Endothelial cell of umbilical vein (primary cell): ENCODE results near the gene SMAD9. TPM values are rescaled to one million over a fixed set of nuclear protein-coding genes. Genes with fewer than 3 reads are reported as not detected.

Source experiments
- BruUV-seq: library from RNA; stranded (reverse); fragments of 400-500 nt; replicated peaks from 2 replicates; lab custom pipeline; 2021; lab: Mats Ljungman, UMichigan
- CTCF ChIA-PET: fragments of 300-600, 350-600 bp; sonication (Branson Sonifier 250); formaldehyde crosslinking; loops from one replicate; lab custom pipeline; 2021; ENCODE audit warnings: antibody characterized with exemption, inconsistent platforms; lab: Charles Lee
- POLR2A ChIA-PET: fragments of 300-600, 350-600 bp; sonication (Branson Sonifier 250); formaldehyde crosslinking; loops from one replicate; lab custom pipeline; 2021; ENCODE audit warnings: antibody characterized with exemption, inconsistent platforms; lab: Charles Lee
- DNase-seq: peaks from one replicate; pipeline ENCODE4 v3.0.0-alpha.2; 2011; ENCODE audit warnings: low read depth, low spot score
- FAIRE-seq: peaks from 2 replicates; lab custom pipeline; 2011; peaks lifted over from hg19 to GRCh38; lab: Jason Lieb, UNC
- H2AFZ ChIP-seq: 2 replicates; pipeline ENCODE4 v1.6.0; 2012; ENCODE audit warnings: low read depth, low read length, control low read depth, inconsistent platforms
- H3K27ac ChIP-seq: 2 replicates; pipeline ENCODE4 v1.5.1; 2011; ENCODE audit warnings: low read depth, mild to moderate bottlenecking, control low read depth, low read length, moderate library complexity; ENCODE audit not compliant: insufficient read depth
- H3K27me3 ChIP-seq, 2 experiments: 2 replicates each; pipeline versions ENCODE4 v1.6.0 to v1.6.1; 2011; ENCODE audit warnings: low read length in 2 of 2, mixed read lengths in 1 of 2; ENCODE audit not compliant: control insufficient read depth in 2 of 2, insufficient read depth in 2 of 2
- H3K36me3 ChIP-seq, 2 experiments: 2 replicates in 1 of 2; 3 replicates in 1 of 2; pipeline ENCODE4 v1.5.1; 2011; ENCODE audit warnings: low read length in 2 of 2, mild to moderate bottlenecking in 1 of 2, moderate library complexity in 1 of 2; ENCODE audit not compliant: control insufficient read depth in 2 of 2, insufficient read depth in 2 of 2; ENCODE audit errors: extremely low read depth in 1 of 2
- H3K4me1 ChIP-seq: 3 replicates; pipeline ENCODE4 v1.5.1; 2011; ENCODE audit warnings: mild to moderate bottlenecking, low read length; ENCODE audit not compliant: control insufficient read depth, insufficient read depth; ENCODE audit errors: extremely low read depth
- H3K4me2 ChIP-seq: 2 replicates; pipeline ENCODE4 v1.6.1; 2011; ENCODE audit warnings: low read length, control low read depth, mixed read lengths; ENCODE audit not compliant: insufficient read depth
- H3K4me3 ChIP-seq, 3 experiments: fragments of 200-600 bp in 1 of 3; sonication (generic), shearing (Covaris generic) in 1 of 3; replicated peaks in 1 of 3; 2 replicates each; pipeline ENCODE4 v1.5.1; 2011 to 2016; ENCODE audit warnings: control low read depth in 3 of 3, low read length in 3 of 3, mild to moderate bottlenecking in 2 of 3, inconsistent platforms in 1 of 3, low read depth in 1 of 3, moderate library complexity in 1 of 3; ENCODE audit not compliant: insufficient read depth in 1 of 3
- H3K79me2 ChIP-seq: 2 replicates; pipeline ENCODE4 v1.6.0; 2012; ENCODE audit warnings: low read length, inconsistent platforms; ENCODE audit not compliant: control insufficient read depth, insufficient read depth
- H3K9ac ChIP-seq: replicated peaks from 2 replicates; pipeline ENCODE3; 2011; ENCODE audit warnings: low read length, control low read depth; ENCODE audit not compliant: insufficient read depth; ENCODE audit errors: extremely low read depth
- H3K9me1 ChIP-seq: replicated peaks from 3 replicates; pipeline ENCODE4 v1.6.0; 2011; ENCODE audit warnings: mild to moderate bottlenecking, low read length; ENCODE audit not compliant: control insufficient read depth, insufficient read depth; ENCODE audit errors: extremely low read depth
- H3K9me3 ChIP-seq: replicated peaks from 2 replicates; pipeline ENCODE4 v1.5.1; 2012; ENCODE audit warnings: low read length, inconsistent platforms; ENCODE audit not compliant: control insufficient read depth, insufficient read depth
- H4K20me1 ChIP-seq: replicated peaks from 2 replicates; pipeline ENCODE3; 2011; ENCODE audit warnings: mild to moderate bottlenecking, low read length; ENCODE audit not compliant: control insufficient read depth, insufficient read depth; ENCODE audit errors: extremely low read depth
- EZH2 ChIP-seq: IDR thresholded peaks from 2 replicates; pipeline ENCODE4 v1.6.1; 2012; ENCODE audit warnings: borderline replicate concordance, low read depth, mild to moderate bottlenecking, moderate library complexity, low read length, inconsistent platforms; ENCODE audit not compliant: severe bottlenecking
- FOS ChIP-seq: IDR thresholded peaks from 2 replicates; pipeline ENCODE4 v1.6.1; 2011; ENCODE audit warnings: mild to moderate bottlenecking, low read length, moderate library complexity, borderline replicate concordance; ENCODE audit not compliant: insufficient read depth
- GATA2 ChIP-seq: IDR thresholded peaks from 2 replicates; pipeline ENCODE4 v1.7.0; 2011; ENCODE audit warnings: low read depth, mild to moderate bottlenecking, moderate library complexity, mixed read lengths, low read length; ENCODE audit not compliant: insufficient read length, insufficient read depth
- JUN ChIP-seq: IDR thresholded peaks from 2 replicates; pipeline ENCODE4 v1.6.1; 2011; ENCODE audit warnings: borderline replicate concordance, low read depth; ENCODE audit not compliant: insufficient read length, insufficient read depth
- MYC ChIP-seq: IDR thresholded peaks from one replicate; pipeline ENCODE4 v1.6.1; 2011; ENCODE audit warnings: mild to moderate bottlenecking, low read depth, low read length
- POLR2A ChIP-seq: IDR thresholded peaks from 2 replicates; pipeline ENCODE4 v1.6.1; 2012; ENCODE audit warnings: low read depth, mild to moderate bottlenecking, control low read depth, low read length
- POLR2AphosphoS5 ChIP-seq: IDR thresholded peaks from 2 replicates; pipeline ENCODE4 v1.6.1; 2012; ENCODE audit warnings: low read depth, mild to moderate bottlenecking, control low read depth, low read length, moderate library complexity; ENCODE audit not compliant: insufficient read depth
- dilution Hi-C: fragments of 300-500 bp; cut with MboI; formaldehyde crosslinking; loops from one replicate; pipeline ENCODE4 v1.15.0; 2019; ENCODE audit warnings: low sequenced_read_pairs; ENCODE audit not compliant: extremely low pct_ligation_motif_present
- intact Hi-C: fragments of 100-400 bp; cut with micrococcal nuclease; formaldehyde crosslinking; loops from one replicate; pipeline ENCODE4 v1.10.0; 2022
- polyA plus RNA-seq, 4 experiments: library from polyadenylated mRNA; depleted of rRNA in 3 of 4; stranded (reverse) in 3 of 4; unstranded in 1 of 4; fragments of >200 nt; gene quantifications; 2 replicates each; pipeline versions ENCODE4 v1.2.1 to v1.2.3, GENCODE V29; 2011 to 2012; ENCODE audit warnings: missing spikeins in 1 of 4
- total RNA-seq: library from RNA; stranded (reverse); gene quantifications from 2 replicates; pipeline ENCODE4 v1.2.3, GENCODE V29; 2021
- TF ChIP-seq, protein P1 (sequence below): IDR thresholded peaks from 2 replicates; pipeline ENCODE4 v1.6.1; 2011; ENCODE audit not compliant: insufficient read depth, insufficient read length
- TF ChIP-seq, protein P2 (sequence below), 2 donors: IDR thresholded peaks; 1 replicate in 1 of 2; 2 replicates in 1 of 2; pipeline ENCODE4 v1.5.1; 2011; ENCODE audit warnings: low read length in 2 of 2, mild to moderate bottlenecking in 2 of 2, moderate library complexity in 2 of 2, control low read depth in 1 of 2, inconsistent platforms in 1 of 2, low read depth in 1 of 2; ENCODE audit not compliant: insufficient read depth in 1 of 2; ENCODE audit errors: extremely low read depth in 1 of 2

The SMAD9 gene
- total and polyA plus RNA-seq, 2 donors (not counting 3 experiments of a cell fraction or from before 2014, with no cell fraction given) = 2.2 to 4.2 TPM

- H3K36me3 ChIP-seq = peaks cover 0 to 4% of the 10 kb centered on the region in 2 experiments
- H3K4me3 ChIP-seq = no peak overlapping the region
- H4K20me1 ChIP-seq = no peaks in the 10 kb centered on the region
- no peak overlapping the region for H3K9ac ChIP-seq
- dilution Hi-C loops = no loop called here
- no peaks in the 10 kb centered on the region for H3K9me3 ChIP-seq
- no peak overlapping the region for H2AFZ ChIP-seq
- BruUV-seq = no TSS peak
- no peak for FAIRE-seq
- H3K4me2 ChIP-seq = no peak overlapping the region
- H3K27ac ChIP-seq = no peak overlapping the region
- TF ChIP-seq FOS (no peak), POLR2AphosphoS5 (no peak), JUN (no peak), MYC (no peak), EZH2 (no peak), POLR2A (no peak), GATA2 (no peak)
- TF ChIP-seq, protein P1, sequence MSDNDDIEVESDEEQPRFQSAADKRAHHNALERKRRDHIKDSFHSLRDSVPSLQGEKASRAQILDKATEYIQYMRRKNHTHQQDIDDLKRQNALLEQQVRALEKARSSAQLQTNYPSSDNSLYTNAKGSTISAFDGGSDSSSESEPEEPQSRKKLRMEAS = no peak
- TF ChIP-seq, protein P2, sequence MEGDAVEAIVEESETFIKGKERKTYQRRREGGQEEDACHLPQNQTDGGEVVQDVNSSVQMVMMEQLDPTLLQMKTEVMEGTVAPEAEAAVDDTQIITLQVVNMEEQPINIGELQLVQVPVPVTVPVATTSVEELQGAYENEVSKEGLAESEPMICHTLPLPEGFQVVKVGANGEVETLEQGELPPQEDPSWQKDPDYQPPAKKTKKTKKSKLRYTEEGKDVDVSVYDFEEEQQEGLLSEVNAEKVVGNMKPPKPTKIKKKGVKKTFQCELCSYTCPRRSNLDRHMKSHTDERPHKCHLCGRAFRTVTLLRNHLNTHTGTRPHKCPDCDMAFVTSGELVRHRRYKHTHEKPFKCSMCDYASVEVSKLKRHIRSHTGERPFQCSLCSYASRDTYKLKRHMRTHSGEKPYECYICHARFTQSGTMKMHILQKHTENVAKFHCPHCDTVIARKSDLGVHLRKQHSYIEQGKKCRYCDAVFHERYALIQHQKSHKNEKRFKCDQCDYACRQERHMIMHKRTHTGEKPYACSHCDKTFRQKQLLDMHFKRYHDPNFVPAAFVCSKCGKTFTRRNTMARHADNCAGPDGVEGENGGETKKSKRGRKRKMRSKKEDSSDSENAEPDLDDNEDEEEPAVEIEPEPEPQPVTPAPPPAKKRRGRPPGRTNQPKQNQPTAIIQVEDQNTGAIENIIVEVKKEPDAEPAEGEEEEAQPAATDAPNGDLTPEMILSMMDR (IDR thresholded peaks at IDR 0.05; ENCODE audit: extremely low read depth in 1 of 2, insufficient read depth in 1 of 2, low read depth in 1 of 2, low read length in 2 of 2) = no peak
- H3K79me2 ChIP-seq = no peaks in the 10 kb centered on the region
- no peak for DNase-seq
- intact Hi-C loops = no loop called here
- no peaks in the 10 kb centered on the region for H3K4me1 ChIP-seq
- no peaks in the 10 kb centered on the region for H3K27me3 ChIP-seq
- CTCF ChIA-PET = interaction anchor here (0.6 kb wide), 1 partner anchor 421 kb away, joined by 4 read pairs; no protein-coding TSS in a partner anchor
- no peaks in the 10 kb centered on the region for H3K9me1 ChIP-seq
- POLR2A ChIA-PET = no interaction called here
These were observed 80.1 kb downstream of the SMAD9 start for GRCh38 chr13:36839981-36840380.
